Stimulated activated naive CD8-positive, alpha-beta T cell treated with anti-CD3 and anti-CD28 coated beads, Interleukin-15, Interleukin-2, amounts not matched to agents 100 U/mL and 50 U/mL, for 24 hours (primary cell): ENCODE data around the gene SPINT2.

ENCODE experiments used
- ATAC-seq: fragments of 150-1000 bp; cut with Tn5 transposase; one replicate; pipeline ENCODE4 v1.10.0; 2021
- DNase-seq: peaks from one replicate; pipeline ENCODE4 v3.0.0; 2021

SPINT2 gene

DNA sequence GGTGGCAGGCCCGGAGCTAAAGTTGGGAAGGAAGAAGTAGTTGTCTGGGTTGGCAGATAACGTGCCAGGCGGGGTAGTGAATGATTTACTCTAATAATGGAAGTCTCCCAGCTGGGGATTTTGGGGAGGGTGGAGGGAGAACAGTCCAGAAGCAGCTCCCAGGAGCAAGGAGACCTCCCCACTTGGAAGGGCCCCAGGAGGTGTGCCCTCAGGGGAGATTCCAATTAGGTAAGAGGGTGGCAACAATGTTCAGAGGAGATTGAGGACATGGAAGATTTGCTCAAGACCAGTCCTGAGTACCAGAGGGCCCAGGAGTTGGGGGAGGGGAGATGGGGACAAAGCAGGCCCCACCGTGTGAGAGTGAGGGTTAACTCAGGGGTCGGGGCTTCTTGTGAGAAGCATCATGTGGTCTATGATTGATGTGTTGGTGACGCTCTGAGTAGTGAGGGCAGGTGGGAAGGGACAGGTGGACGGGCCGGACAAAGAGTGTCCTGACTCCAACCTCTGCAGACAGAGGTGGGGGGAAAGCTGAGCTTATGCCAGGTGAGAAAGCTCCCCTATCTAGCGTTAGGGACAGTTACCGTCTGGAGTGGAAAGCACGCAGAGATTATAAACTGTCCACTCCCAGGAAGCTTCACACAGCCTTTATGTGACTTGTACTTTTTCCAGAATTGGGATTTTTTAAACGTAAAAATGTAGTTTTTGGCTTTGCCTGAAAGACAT lies 3.5 kb downstream of the SPINT2 start:
- no peak for ATAC-seq
- DNase-seq = no peak

DNA sequence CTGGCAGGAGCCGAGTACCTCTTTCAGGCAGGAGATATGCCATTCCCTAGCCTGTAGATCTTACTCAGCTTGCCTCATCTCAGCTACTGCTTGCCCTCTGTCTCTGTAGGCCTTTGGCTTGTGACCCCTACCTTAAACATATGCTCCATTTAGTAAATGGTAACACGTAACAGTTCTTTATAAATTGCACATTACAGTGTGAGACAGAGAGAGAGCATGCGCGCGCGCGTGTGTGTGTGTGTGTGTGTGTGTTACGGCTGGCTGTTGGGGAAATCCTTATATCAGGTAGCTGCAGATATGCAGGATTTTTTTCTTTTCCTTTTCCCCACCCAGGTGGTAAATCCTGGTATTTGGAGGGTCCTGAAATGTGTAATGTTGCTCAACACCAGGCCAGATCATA lies 4.2 kb downstream of the SPINT2 start:
- no peak for ATAC-seq
- no peak for DNase-seq

DNA sequence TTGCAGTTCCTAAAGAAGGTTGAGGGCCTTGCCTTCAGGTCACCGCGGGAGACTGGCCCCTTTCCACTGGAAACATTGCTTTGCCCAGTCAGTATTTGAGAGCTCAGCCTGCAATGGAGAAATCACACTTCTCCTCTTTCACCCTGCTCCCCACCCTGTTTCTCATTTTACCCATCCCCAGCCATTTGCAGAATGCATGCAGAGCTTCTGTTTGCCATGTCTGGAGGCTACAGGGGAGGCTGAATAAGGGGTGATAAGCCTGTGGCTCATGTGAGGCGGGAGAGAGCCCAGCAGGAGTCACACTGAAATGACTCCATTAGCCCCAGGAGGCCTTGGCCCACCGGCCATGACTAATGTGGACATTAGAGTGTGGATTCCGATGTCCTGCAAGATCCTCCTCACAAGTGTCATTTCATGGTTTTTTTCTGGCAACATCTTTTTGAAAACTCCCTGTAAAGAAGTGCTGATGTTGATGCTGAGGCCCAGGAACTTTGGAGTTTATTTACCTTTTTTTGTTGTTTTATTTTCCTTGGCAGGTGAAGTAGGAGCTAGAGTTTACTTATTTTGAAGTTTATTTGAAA lies 6.3 kb downstream of the SPINT2 start:
- DNase-seq = no peak
- ATAC-seq = no peak

DNA sequence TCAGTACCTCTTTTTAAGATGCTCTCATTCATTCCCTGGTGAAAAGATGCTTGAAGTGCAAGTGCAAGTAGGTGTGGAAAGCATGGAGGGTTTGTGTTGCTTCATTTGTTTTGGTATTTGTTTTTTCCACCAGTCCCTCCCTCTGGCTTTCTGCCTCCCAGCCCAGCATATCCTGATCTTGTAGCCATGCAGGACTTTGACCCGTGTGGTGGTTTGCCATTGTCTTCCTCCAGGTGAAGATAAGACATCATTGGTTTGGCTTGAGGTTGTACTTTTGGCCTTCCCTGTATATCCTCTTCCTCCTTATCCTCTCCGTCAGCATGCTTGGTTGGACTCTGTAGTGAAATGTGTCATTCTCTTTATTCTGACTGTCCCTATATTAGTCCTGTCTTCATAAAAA lies 9.1 kb downstream of the SPINT2 start:
- DNase-seq (no peak), ATAC-seq (no peak)

DNA sequence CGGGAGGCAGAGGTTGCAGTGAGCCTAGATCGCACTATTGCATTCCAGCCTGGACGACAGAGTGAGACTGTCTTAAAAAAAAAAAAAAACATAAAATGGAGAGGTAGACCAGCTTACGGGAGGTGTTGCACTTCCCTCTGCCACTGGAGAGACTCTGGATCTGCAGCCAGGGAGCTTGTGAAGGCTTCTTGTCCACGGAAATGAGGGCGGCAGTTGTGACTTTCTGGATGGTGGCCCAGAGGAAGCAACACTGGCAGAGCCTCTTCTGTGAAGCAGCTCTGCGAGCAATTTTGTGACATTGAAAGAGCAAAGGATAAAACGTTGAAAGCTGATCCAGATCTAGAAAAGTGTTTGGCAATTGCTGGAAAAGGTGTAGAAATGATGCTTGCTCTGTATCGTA lies 10.4 kb downstream of the SPINT2 start:
- ATAC-seq = no peak
- no peak for DNase-seq

DNA sequence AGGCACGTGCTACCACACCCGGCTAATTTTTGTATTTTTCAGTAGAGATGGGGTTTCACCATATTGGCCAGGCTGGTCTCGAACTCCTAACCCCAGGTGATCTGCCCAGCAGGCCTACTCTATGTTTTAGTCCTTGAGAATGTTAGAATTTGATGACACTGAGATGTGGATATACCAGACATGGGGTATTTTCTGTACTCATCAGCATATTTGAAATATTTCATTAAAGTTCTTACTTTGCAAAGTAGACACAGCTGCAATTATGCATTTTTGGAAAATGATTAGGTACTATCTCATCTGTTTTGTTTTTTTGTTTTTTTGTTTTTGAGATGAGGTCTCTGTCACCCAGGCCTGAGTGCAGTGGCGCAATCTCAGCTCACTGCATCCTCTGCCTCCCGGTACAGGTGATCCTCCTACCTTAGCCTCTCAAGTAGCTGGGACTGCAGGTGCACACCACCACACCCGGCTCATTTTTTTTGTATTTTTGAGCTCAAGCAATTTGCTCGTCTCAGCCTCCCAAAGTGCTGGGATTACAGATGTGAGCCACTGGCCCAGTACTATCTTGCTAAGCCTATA lies 12.7 kb downstream of the SPINT2 start:
- no peak for ATAC-seq
- no peak for DNase-seq

DNA sequence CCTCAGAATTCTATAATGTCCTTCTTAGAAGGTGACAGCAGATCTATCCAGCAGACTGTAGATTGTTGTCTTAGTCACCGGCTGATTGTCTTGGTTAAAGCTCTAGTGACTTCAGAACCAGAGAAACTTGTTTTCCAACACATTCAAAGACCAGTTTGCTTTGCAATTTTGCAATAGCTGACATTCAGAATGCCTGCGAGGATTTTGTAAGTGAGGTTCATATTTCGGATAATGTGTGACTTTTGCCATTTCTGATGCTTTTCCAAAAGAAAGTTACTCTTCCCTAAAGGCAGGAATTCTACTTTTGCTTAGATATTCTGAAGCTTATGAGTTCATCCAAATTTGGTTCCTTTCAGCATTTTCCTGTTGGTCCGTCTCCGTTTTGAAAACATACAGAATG lies 13.2 kb downstream of the SPINT2 start:
- ATAC-seq (no peak), DNase-seq (no peak)

DNA sequence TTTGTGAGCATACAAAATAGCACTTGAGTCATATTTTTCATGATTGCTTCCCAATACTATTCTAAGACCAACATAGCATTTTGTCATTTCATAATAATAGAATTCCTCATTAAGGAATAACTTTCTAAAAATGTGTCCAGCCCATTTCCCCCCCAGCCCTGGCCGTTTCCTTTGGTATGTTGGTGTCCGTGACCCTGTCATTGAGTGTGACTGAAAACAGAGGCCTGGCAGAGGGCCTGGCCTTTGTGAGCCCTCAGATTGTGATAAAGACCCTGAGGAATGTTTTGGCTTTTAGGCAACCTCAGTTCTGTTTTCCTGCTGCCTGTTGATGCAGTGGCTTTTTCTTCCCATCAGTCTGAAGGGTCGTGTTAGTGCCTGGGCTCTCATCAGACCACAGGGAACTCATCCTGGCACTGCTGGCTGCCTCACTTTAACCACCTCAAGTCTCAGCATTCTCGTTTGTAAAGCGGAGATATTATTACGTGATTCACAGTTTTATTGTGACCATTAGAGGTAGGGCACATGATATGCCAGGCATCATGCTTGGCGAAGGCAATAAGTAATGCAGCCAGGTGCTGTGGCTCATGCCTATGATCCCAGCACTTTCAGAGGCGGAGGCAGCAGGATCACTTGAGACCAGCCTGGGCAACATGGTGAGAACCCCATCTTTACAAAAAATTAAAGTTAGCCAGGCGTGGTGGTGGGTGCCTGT lies 13.8 kb downstream of the SPINT2 start:
- no peak for ATAC-seq
- no peak for DNase-seq

DNA sequence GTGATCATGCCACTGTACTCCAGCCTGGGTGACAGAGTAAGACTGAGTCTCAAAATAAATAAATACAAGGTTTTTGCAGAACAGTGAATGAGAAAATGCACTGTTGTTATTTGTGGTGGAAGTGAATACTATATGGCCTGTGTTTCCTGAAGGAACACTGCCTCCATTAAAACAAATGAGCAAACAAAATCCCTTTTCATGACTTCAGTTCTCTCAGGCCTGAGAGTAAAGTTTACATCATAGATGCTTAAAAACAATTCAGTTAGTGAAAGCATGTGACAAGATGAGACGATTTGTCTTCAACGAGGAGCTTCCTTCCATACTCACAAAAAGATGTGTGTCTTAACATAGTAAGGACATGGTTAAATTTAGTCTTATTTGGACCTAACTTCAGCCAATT lies 14.4 kb downstream of the SPINT2 start:
- no peak for ATAC-seq
- DNase-seq = no peak

DNA sequence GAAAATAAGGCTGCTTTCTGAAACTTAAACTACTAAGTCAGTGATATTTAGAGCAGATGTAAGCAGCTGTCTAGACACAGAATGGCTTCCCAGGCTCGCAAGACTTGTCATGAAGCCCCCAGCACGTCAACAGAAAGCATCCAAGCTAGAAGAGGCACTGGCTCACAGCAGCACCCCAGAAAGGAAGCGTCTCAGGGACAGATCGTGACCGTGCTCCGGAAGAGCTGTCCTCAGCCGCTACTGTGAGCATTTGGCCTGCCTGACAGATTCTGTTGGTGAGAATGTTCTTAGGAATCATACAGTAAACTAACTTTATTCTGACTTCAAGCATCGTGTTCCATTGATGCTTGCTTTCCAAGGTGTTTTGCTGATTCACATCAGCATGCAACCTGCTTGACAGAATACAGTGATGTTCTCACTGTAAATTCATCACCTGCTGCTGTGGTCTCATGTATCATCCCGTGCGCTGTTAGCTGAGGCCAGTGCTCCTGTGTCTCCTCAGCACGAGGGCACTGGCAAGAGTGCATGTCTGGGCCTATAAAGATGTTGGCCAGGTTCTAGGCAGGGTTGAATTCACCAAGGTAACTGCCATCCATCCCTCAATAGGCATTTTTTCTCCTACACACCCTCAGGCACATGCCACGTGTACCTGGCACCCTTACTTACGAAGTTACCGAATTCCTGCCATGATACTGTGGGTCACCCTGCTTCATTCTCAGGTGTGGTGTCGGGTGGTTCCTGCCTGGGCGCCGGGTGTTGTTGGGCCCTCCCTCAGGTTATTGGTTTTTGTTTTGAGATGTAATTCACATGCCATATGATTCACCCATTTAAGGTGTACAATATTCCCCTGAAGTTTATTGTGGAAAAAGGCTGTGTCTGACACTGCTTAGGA lies 15.9 kb downstream of the SPINT2 start:
- ATAC-seq = no peak

DNA sequence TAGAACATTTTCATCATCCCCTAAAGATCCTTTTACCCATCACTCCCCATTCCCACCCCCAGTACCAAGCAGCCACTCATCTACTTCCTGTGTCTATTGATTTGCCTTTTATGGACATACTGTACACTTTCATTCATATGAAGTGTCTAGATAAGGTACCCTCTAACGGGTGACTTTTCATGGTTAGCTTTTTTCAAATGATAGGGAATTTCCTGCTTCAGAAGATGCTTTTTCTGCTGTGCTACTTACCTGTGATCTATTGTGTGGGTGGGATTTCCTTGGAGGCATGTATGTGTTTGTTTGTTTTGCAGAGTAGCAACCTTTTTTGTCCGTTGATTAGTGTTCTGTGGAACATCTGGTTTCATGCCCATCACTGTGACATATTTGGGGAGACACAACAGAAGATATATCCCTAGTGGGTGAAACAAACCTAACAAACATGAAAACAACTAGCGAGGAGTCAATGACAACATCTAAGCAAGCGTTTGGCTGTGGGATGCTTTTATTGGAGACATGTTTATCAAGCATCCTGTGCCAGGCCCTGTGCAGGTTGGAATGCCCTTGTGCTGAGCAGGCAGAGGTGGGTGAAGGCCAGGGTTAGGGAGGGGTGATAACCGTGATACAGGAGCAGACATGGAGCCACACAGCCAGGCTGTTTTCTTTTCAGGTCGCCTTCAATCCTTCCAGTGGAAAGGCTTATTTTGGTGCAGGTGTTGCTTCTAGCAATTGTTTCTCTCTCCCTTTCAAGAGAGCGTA lies 17.6 kb downstream of the SPINT2 start:
- ATAC-seq (no peak), DNase-seq (no peak)

More for the DNA sequence above, 15.9 kb downstream of the SPINT2 start:
- no peak for DNase-seq

DNA sequence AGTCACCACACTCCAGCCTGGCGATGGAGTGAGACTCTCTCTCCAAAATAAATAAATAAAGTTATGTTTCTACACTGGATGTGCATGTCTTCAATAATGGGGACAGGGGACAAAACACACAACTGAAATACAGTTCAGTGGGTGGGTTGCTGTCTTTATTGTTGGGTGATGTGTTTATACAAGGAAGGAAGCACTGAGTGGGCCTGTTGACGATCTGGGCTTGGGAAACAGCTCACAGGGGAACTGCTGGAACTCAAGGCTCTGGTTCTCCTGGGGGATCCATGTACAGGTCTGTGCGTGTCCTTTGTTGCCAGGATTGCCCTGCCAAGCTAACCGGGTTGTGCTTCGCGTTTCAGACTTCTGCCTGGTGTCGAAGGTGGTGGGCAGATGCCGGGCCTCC lies 18.9 kb downstream of the SPINT2 start:
- no peak for ATAC-seq
- DNase-seq = no peak

DNA sequence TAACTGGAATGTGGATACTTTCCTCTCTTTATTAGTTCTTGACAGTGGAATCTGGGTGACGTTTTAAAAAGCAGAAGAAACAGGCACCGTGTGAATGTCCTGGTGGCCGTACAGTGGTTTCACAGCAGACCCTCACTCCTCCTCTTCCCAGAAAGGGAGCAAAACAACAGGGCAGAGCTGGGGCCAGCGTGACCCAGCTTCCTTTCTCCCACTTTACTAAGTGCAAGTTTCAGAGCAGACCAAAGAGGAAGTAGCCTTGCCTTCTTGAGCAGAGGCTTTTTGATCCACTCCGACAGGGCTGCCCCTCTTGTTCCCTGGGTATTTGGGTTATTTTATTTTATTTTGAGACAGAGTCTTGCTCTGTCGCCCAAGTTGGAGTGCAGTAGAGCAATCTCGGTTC lies 20.0 kb downstream of the SPINT2 start:
- no peak for DNase-seq

DNA sequence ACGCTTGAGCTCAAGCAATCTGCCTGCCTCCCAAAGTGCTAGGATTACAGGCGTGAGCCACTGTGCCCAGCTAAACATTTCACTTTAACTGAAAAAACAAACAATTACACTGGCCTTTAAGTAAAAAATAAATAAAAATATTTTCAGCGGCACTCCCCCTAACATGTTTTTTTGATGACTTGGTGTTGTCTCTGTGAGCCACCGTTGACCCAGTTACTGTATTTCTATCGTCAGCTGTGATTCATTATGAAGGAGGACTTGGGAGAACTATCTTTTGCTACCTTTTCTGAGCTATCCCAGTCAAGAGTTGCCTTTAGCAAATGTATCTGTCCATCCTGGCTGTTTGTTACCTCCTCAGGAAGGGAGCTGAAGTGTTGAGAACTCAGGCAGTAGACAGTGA lies 21.2 kb downstream of the SPINT2 start:
- DNase-seq (no peak), ATAC-seq (no peak)

More for the DNA sequence above, 20.0 kb downstream of the SPINT2 start:
- ATAC-seq = no peak

DNA sequence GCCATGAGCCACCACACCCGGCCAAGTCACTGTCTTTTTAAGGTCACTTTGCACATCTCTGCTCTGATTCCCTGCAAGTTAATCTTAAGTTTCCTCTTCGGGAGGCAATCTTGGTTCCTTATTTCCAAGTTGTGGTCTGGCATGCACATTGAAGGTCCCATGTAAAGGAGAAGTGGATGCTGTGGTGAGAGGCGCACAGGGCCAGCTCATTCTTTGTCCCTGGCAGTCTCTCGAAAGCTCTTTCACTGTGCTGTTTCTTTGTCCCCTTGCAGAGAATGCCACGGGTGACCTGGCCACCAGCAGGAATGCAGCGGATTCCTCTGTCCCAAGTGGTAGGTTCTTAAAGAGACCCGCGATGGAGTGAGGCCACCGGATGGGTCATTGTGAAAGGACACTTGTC lies 23.2 kb downstream of the SPINT2 start:
- DNase-seq (no peak), ATAC-seq (no peak)

DNA sequence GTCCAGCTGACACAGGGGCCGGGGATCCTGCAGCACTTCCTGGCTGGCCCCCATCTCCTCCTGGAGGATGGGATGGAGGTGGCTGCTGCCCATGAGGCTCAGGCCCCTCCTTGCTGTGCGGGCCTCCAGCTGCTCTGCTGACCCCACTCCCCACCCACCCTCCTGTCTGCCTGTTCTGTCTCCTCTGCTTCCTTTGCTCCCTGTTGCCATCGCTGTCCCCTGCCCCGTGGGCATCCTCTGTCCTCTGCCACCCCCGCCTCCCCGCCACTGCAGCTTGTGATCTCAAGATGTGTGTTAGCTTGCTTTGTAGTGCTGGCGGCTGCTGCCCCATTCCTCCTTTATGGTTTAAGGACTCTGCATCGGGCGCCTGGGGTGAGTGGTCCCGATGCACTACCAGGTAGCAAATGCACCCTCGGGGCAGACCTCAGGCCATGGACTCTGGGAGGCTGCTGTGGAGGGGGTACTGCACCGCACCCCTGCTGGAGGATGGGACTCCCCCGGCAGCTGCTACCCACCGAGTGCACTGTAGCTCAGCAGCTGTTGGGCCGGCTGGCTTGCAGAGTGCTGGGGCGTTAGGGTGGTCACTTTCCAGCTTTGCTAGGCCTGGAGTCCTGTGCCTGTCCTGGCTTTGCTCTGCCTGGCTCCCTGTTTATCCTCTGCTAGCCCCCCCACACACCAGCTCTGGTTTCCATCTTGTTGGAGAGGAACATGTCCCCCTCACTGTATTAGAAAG lies 23.9 kb downstream of the SPINT2 start:
- DNase-seq = no peak
- ATAC-seq = no peak

DNA sequence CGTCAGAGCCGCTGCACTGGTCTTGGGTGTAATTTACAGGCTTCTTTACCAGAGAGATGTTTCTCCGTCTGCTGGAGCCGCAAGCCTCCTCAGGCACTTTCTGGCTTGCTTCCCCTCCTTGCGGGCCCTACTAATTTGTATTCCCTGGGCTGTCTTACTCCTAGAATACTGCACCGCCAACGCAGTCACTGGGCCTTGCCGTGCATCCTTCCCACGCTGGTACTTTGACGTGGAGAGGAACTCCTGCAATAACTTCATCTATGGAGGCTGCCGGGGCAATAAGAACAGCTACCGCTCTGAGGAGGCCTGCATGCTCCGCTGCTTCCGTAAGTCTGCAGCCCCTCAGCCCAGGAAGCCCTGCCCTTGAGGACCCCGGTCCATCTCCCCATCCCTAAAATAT lies 25.6 kb downstream of the SPINT2 start:
- no peak for DNase-seq
- no peak for ATAC-seq

DNA sequence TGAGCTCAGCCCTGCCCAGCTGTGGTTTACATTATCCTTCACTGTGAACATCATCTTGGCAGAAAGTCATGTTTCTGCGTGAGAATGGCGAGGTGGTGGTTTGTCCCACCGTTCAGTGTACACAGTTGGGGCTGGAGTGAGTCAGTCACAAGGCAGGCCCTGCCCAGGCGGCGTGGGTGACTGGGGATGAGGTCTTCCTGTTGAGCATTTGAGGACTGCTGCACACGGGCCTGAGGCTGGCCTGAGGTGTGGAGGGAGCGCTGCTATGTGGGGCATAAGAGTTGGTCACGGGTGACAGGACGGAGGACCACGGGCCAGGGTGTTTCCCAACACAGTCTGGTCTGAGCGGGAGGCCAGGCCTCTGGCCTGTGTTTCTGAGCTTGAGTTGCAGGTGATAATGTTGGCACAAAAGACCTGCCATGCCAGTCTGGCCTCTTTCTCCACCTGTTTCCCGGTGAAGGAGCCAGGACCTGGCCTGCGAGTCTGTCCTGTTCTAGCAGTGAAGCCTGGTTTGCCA lies 26.3 kb downstream of the SPINT2 start:
- DNase-seq (no peak), ATAC-seq (no peak)

DNA sequence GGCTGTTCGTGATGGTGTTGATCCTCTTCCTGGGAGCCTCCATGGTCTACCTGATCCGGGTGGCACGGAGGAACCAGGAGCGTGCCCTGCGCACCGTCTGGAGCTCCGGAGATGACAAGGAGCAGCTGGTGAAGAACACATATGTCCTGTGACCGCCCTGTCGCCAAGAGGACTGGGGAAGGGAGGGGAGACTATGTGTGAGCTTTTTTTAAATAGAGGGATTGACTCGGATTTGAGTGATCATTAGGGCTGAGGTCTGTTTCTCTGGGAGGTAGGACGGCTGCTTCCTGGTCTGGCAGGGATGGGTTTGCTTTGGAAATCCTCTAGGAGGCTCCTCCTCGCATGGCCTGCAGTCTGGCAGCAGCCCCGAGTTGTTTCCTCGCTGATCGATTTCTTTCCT lies 27.5 kb downstream of the SPINT2 start:
- no peak for DNase-seq
- no peak for ATAC-seq

DNA sequence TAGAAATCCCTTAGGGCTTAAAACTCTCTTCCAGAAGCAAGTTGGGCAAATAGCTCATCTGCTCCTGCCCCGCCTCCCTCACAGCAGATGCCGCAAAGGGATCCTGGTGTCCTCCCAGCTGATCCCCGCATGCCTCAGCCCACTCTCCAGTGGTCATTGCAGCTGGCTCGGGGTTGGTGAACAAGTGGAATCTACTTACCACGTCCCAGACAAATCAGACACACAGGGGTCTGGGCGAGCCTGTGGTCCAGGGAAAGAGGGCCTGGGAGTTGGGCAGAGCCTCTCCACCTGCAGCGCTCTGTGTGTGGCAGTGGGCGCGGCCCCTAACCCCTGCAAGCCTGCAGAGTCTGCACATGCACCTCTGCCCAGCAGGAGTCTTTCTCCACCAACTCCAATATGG lies 28.9 kb downstream of the SPINT2 start:
- ATAC-seq (no peak), DNase-seq (no peak)

DNA sequence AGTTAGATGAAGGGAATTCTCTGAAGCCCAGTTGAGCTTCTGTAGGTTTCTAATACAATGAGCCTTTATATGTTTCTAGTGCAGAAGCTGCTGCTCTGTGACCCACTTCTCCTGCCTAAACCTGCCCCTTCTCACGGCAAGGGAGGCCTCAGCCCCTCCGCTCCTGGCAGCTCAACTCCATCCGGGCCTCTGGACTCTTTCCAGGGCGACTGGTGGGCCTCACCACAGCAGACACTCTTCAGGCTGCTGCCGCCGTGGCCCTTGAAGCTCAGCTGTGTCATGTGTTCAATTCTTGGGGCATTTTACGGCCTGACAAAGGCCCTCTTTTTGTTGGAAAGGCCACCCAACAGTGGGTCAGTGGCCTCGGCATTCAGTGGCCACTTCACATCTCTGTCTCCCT lies 29.7 kb downstream of the SPINT2 start:
- DNase-seq (no peak), ATAC-seq (no peak)
